H9 (cell line): ENCODE results near the gene OR2A1. TPM values are rescaled to one million over a fixed set of nuclear protein-coding genes. Genes with fewer than 3 reads are reported as not detected.
"Not testable (repeated sequence)": the region's sequence is repeated elsewhere in the genome, so short reads cannot be mapped to it uniquely, and the experiment has no call there.

Experiments
- DNase-seq: peaks from one replicate; pipeline ENCODE4 v3.0.0-alpha.2; 2017
- H2AFZ ChIP-seq: one replicate; pipeline ENCODE4 v1.6.1; 2013; ENCODE audit warnings: mild to moderate bottlenecking, low read length, control low read depth, moderate library complexity
- H2AK5ac ChIP-seq: 2 replicates; pipeline ENCODE4 v1.6.1; 2013; ENCODE audit warnings: low read length, control low read depth, mixed read lengths; ENCODE audit not compliant: insufficient read length
- H2BK120ac ChIP-seq: one replicate; pipeline ENCODE4 v1.6.1; 2013; ENCODE audit warnings: low read depth, mild to moderate bottlenecking, low read length, control low read depth, inconsistent platforms; ENCODE audit not compliant: poor library complexity, severe bottlenecking
- H2BK12ac ChIP-seq: 2 replicates; pipeline ENCODE4 v1.6.1; 2013; ENCODE audit warnings: low read length, control low read depth, mixed read lengths, low read depth; ENCODE audit not compliant: insufficient read length
- H2BK15ac ChIP-seq: 2 replicates; pipeline ENCODE4 v1.6.1; 2013; ENCODE audit warnings: low read depth, low read length, control low read depth
- H2BK20ac ChIP-seq: one replicate; pipeline ENCODE4 v1.6.1; 2013; ENCODE audit warnings: low read depth, mild to moderate bottlenecking, low read length, control low read depth, inconsistent platforms; ENCODE audit not compliant: poor library complexity, severe bottlenecking
- H2BK5ac ChIP-seq: 2 replicates; pipeline ENCODE4 v1.6.1; 2013; ENCODE audit warnings: low read length, control low read depth, mixed read lengths; ENCODE audit not compliant: insufficient read length
- H3K14ac ChIP-seq: 2 replicates; pipeline ENCODE4 v1.6.1; 2013; ENCODE audit warnings: low read length, control low read depth; ENCODE audit not compliant: insufficient read depth
- H3K18ac ChIP-seq: 2 replicates; pipeline ENCODE4 v1.6.1; 2013; ENCODE audit warnings: low read depth, mild to moderate bottlenecking, mixed read lengths, low read length, control low read depth; ENCODE audit not compliant: insufficient read length
- H3K23ac ChIP-seq: 2 replicates; pipeline ENCODE4 v1.6.1; 2013; ENCODE audit warnings: low read length, control low read depth, mixed read lengths, low read depth; ENCODE audit not compliant: insufficient read length
- H3K23me2 ChIP-seq: 2 replicates; pipeline ENCODE4 v1.6.1; 2013; ENCODE audit warnings: low read depth, mild to moderate bottlenecking, mixed read lengths, low read length, control low read depth; ENCODE audit not compliant: insufficient read length, poor library complexity, severe bottlenecking
- H3K27ac ChIP-seq: 2 replicates; pipeline ENCODE4 v1.5.1; 2013; ENCODE audit warnings: low read length, control low read depth, mixed read lengths, low read depth; ENCODE audit not compliant: insufficient read length
- H3K27me3 ChIP-seq: 2 replicates; pipeline ENCODE4 v1.6.1; 2013; ENCODE audit warnings: low read length, control low read depth, inconsistent platforms; ENCODE audit not compliant: insufficient read depth
- H3K4ac ChIP-seq: 2 replicates; pipeline ENCODE4 v1.6.1; 2013; ENCODE audit warnings: low read depth, mild to moderate bottlenecking, control low read depth, inconsistent platforms, low read length, moderate library complexity
- H3K4me1 ChIP-seq: 2 replicates; pipeline ENCODE4 v1.6.1; 2013; ENCODE audit warnings: low read length, control low read depth, inconsistent platforms; ENCODE audit not compliant: insufficient read depth
- H3K4me2 ChIP-seq: 2 replicates; pipeline ENCODE4 v1.6.1; 2013; ENCODE audit warnings: low read length, control low read depth, mixed read lengths; ENCODE audit not compliant: insufficient read length, insufficient read depth
- H3K56ac ChIP-seq: 2 replicates; pipeline ENCODE4 v1.6.1; 2013; ENCODE audit warnings: low read depth, mild to moderate bottlenecking, mixed read lengths, low read length, control low read depth; ENCODE audit not compliant: insufficient read length
- H3K79me1 ChIP-seq: 2 replicates; pipeline ENCODE4 v1.6.1; 2013; ENCODE audit warnings: low read depth, mild to moderate bottlenecking, moderate library complexity, low read length, control low read depth, inconsistent platforms; ENCODE audit not compliant: insufficient read depth, poor library complexity, severe bottlenecking
- H3K79me2 ChIP-seq: 2 replicates; pipeline ENCODE4 v1.6.1; 2013; ENCODE audit warnings: low read length, control low read depth, inconsistent platforms; ENCODE audit not compliant: insufficient read depth
- H3K9ac ChIP-seq: 2 replicates; pipeline ENCODE4 v1.6.1; 2013; ENCODE audit warnings: low read length, control low read depth, mixed read lengths; ENCODE audit not compliant: insufficient read length; ENCODE audit errors: extremely low read depth
- H3K9me3 ChIP-seq: one replicate; pipeline ENCODE4 v1.6.1; 2013; ENCODE audit warnings: low read depth, low read length, inconsistent platforms; ENCODE audit not compliant: control insufficient read depth
- H3T11ph ChIP-seq: one replicate; pipeline ENCODE4 v1.6.1; 2013; ENCODE audit warnings: mild to moderate bottlenecking, low read length, control low read depth, inconsistent platforms
- H4K20me1 ChIP-seq: one replicate; pipeline ENCODE4 v1.6.1; 2013; ENCODE audit not compliant: control insufficient read depth, insufficient read length, insufficient read depth
- H4K5ac ChIP-seq: 2 replicates; pipeline ENCODE4 v1.6.1; 2013; ENCODE audit warnings: low read depth, mild to moderate bottlenecking, mixed read lengths, low read length, control low read depth; ENCODE audit not compliant: insufficient read length
- H4K8ac ChIP-seq: replicated peaks from 2 replicates; pipeline ENCODE4 v1.6.1; 2013; ENCODE audit warnings: low read length, control low read depth, mixed read lengths, low read depth; ENCODE audit not compliant: insufficient read length
- H4K91ac ChIP-seq: 2 replicates; pipeline ENCODE4 v1.6.1; 2013; ENCODE audit warnings: low read depth, mild to moderate bottlenecking, moderate library complexity, mixed read lengths, low read length, control low read depth; ENCODE audit not compliant: insufficient read length
- H3K27ac Mint-ChIP-seq, 3 experiments: 2 replicates in 2 of 3; 3 replicates in 1 of 3; pipeline ENCODE4 v1.8.0; 2020 to 2021; ENCODE audit warnings: mixed read lengths in 3 of 3, mild to moderate bottlenecking in 1 of 3, moderate library complexity in 1 of 3
- H3K27me3 Mint-ChIP-seq: 2 replicates; pipeline ENCODE4 v1.8.0; 2021; ENCODE audit warnings: low read depth, mild to moderate bottlenecking, moderate library complexity, mixed read lengths
- H3K36me3 Mint-ChIP-seq, 3 experiments: 2 replicates in 2 of 3; 3 replicates in 1 of 3; pipeline ENCODE4 v1.8.0; 2020 to 2021; ENCODE audit warnings: low read depth in 3 of 3, mixed read lengths in 3 of 3; ENCODE audit not compliant: insufficient read depth in 1 of 3
- H3K4me1 Mint-ChIP-seq, 2 experiments: 2 replicates each; pipeline ENCODE4 v1.8.0; 2020; ENCODE audit warnings: mixed read lengths in 2 of 2
- H3K4me3 Mint-ChIP-seq, 2 experiments: 2 replicates in 1 of 2; 3 replicates in 1 of 2; pipeline ENCODE4 v1.8.0; 2020 to 2021; ENCODE audit warnings: mild to moderate bottlenecking in 2 of 2, mixed read lengths in 2 of 2, moderate library complexity in 1 of 2
- H3K9me3 Mint-ChIP-seq, 2 experiments: 2 replicates in 1 of 2; 3 replicates in 1 of 2; pipeline ENCODE4 v1.8.0; 2020; ENCODE audit warnings: mild to moderate bottlenecking in 2 of 2, mixed read lengths in 2 of 2, moderate library complexity in 1 of 2
- WGBS: extraction: QIAGEN DNeasy Blood & Tissue Kit; methylation state at CpG from one replicate; pipeline ENCODE4 v1.1.7; 2013; ENCODE audit warnings: missing lambda C conversion rate, low lambda C conversion rate, mixed read lengths; ENCODE audit not compliant: insufficient read length; ENCODE audit errors: extremely low coverage; 5-methylcytosine and 5-hydroxymethylcytosine counted together
- total RNA-seq: library from RNA; stranded (reverse); gene quantifications from 2 replicates; pipeline ENCODE4 v1.2.1, GENCODE V29; 2021

OR2A1 gene
- total RNA-seq, 1 experiment from 2014 or later: not detected

- H2BK20ac ChIP-seq, H4K8ac ChIP-seq, H3K4me1 ChIP-seq, H3K36me3 Mint-ChIP-seq, H2BK5ac ChIP-seq, H3K23ac ChIP-seq, H3K27me3 Mint-ChIP-seq, H3K79me1 ChIP-seq, H3K4ac ChIP-seq, H2BK120ac ChIP-seq, H3K56ac ChIP-seq, H4K5ac ChIP-seq, H2BK12ac ChIP-seq, H3K9ac ChIP-seq, H4K91ac ChIP-seq, H3K27ac Mint-ChIP-seq, H3K4me2 ChIP-seq, H3K79me2 ChIP-seq, H3K18ac ChIP-seq, H3K9me3 Mint-ChIP-seq, H4K20me1 ChIP-seq, H3K27ac ChIP-seq, H3K4me3 Mint-ChIP-seq, H3K14ac ChIP-seq, H2AFZ ChIP-seq, DNase-seq, H2AK5ac ChIP-seq, H3K9me3 ChIP-seq, H3K27me3 ChIP-seq, H3K23me2 ChIP-seq, H3K4me1 Mint-ChIP-seq, H3T11ph ChIP-seq, H2BK15ac ChIP-seq: not testable (repeated sequence)
- no CpG with 5 or more reads among the region's 1 CpG for WGBS
Observed at GRCh38 chr7:144348625-144349024, 36.4 kb downstream of the OR2A1 start.

- not testable (repeated sequence) for H3K9ac ChIP-seq, H3K9me3 ChIP-seq, H2BK20ac ChIP-seq, H4K20me1 ChIP-seq, H3K27me3 Mint-ChIP-seq, H3K27me3 ChIP-seq, H2BK12ac ChIP-seq, H3K27ac Mint-ChIP-seq, H3K23me2 ChIP-seq, H2BK120ac ChIP-seq, H3K18ac ChIP-seq, H3K79me1 ChIP-seq, H3K79me2 ChIP-seq, H2AK5ac ChIP-seq, H3K4ac ChIP-seq, H4K91ac ChIP-seq, H3K9me3 Mint-ChIP-seq, H3K23ac ChIP-seq, H3K4me1 ChIP-seq, H4K5ac ChIP-seq, H3K4me2 ChIP-seq, H3K36me3 Mint-ChIP-seq, H3K4me3 Mint-ChIP-seq, H3K27ac ChIP-seq, H2AFZ ChIP-seq, H3K56ac ChIP-seq, H3T11ph ChIP-seq, H2BK15ac ChIP-seq, H2BK5ac ChIP-seq, H4K8ac ChIP-seq, H3K14ac ChIP-seq
- WGBS: no CpG with 5 or more reads among the region's 3 CpGs
- peaks cover 9 to 10% of the 10 kb centered on the region in 2 experiments for H3K4me1 Mint-ChIP-seq
- peak; percentile 10 for DNase-seq
Observed at GRCh38 chr7:144351667-144352066, 39.4 kb downstream of the OR2A1 start.
